NB4 (cell line): Measurements from ENCODE around the gene JCAD.

Experiments
- CTCF ChIP-seq: IDR thresholded peaks from one replicate; pipeline ENCODE4 v1.5.1; 2012; ENCODE audit warnings: low read depth, low read length
- POLR2A ChIP-seq: IDR thresholded peaks from 2 replicates; pipeline ENCODE4 v1.6.1; 2011; ENCODE audit warnings: mild to moderate bottlenecking; ENCODE audit not compliant: insufficient read length; ENCODE audit errors: extremely low read depth

- TF ChIP-seq POLR2A (no peak), CTCF (no peak)
Observed at GRCh38 chr10:30048768-30049517, 10.4 kb downstream of the JCAD start.
